ENCODE results near the gene ZNF521. TPM values are rescaled to one million over a fixed set of nuclear protein-coding genes. Genes with fewer than 3 reads are reported as not detected.

The ZNF521 gene
- total and polyA plus RNA-seq, 10 donors = 2.9 to 136 (median 71.8) TPM

DNA sequence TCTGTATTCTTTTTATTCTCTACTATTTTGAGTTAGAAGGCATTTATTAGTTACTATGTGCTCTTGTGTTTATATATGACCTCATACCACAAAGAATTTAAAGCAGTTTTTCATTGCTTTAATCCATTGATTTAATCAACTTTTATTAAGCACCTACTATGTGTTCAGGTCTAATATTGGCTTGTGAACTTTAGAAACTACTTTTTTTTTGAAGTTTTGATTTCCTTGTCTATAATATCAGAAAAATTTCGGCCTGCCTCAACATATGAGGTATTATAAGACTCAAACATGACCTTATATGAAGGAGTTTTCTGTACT, 117.7 kb downstream of the ZNF521 start:
- H3K4me1 ChIP-seq = peaks cover 0 to 46% (median 20%) of the 10 kb centered on the region in 6 donors
- no peak for DNase-seq
- H3K4me3 ChIP-seq = peak overlapping the region in 2 of 8 donors; percentile 3 to 30
- TF ChIP-seq, protein P1, sequence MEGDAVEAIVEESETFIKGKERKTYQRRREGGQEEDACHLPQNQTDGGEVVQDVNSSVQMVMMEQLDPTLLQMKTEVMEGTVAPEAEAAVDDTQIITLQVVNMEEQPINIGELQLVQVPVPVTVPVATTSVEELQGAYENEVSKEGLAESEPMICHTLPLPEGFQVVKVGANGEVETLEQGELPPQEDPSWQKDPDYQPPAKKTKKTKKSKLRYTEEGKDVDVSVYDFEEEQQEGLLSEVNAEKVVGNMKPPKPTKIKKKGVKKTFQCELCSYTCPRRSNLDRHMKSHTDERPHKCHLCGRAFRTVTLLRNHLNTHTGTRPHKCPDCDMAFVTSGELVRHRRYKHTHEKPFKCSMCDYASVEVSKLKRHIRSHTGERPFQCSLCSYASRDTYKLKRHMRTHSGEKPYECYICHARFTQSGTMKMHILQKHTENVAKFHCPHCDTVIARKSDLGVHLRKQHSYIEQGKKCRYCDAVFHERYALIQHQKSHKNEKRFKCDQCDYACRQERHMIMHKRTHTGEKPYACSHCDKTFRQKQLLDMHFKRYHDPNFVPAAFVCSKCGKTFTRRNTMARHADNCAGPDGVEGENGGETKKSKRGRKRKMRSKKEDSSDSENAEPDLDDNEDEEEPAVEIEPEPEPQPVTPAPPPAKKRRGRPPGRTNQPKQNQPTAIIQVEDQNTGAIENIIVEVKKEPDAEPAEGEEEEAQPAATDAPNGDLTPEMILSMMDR (IDR thresholded peaks at IDR 0.05 in 8 of 11, conservative IDR thresholded peaks at IDR 0.05 in 3 of 11) = no peak
- TF ChIP-seq POLR2A (IDR thresholded peaks at IDR 0.05) (no peak), POLR2AphosphoS5 (IDR thresholded peaks at IDR 0.05) (no peak)
- no peaks in the 10 kb centered on the region for H3K36me3 ChIP-seq
- peak overlapping the region in 7 of 8 donors; percentile 36 to 82 (median 62) for H3K27ac ChIP-seq
- no peaks in the 10 kb centered on the region for H3K27me3 ChIP-seq (replicated peaks in 1 of 7)
- WGBS, 5 donors = 61 to 85% (median 69%) methylated on average over 1 of the region's 1 CpG
- intact Hi-C loops (cut with DNase I; ENCODE audit: low total_unique reads) = no loop called here
- H3K9me3 ChIP-seq = no peaks in the 10 kb centered on the region

DNA sequence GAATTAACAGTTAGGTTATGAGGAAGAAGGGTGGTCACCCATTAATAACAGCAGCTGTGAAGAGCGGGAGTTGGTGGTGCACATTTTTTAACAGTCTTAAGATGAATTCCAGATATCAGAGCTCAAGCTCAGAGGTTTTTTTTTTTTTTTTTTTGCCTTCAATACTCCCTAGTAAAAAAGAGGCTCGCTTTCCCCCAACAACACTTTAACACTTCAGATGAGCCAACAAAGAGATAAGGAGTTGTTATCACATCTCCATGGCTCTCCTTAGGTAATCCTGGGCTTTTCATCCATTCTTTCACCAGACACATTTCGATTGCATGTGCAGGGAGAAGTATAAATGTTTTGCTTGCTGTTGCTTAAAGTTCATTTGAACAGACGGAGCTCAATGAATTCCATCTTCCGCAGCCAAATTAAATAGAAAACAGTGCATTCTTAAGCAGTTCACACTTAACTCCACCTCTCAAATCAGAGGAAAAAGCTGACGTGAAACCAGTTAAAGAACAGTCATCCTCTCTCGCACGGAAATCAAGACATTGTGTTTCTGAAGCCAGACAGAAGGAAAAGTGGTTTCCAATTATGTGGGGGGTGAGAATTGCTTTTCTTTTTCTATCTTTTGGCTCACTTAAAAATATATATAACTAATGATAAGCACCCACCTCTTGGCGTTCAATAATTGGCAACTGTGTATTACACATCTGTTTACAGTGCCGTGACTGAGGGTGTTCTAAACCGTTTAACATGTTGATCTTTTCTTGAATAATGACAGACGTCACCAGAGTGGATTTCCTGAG, 118.2 kb downstream of the ZNF521 start:
- WGBS, 5 donors = 30 to 46% (median 32%) methylated on average over 12 of the region's 12 CpGs
- Histone ChIP-seq H3K27me3 (replicated peaks in 1 of 7) (no peaks in the 10 kb centered on the region), H3K9me3 (no peaks in the 10 kb centered on the region), H3K36me3 (no peaks in the 10 kb centered on the region), H3K27ac (peak overlapping the region in 7 of 8 donors; percentile 36 to 82 (median 62)), H3K4me1 (peaks cover 0 to 43% (median 15%) of the 10 kb centered on the region in 6 donors), H3K4me3 (peak overlapping the region in 2 of 8 donors; percentile 3 to 30)
- intact Hi-C loops (cut with DNase I; ENCODE audit: low total_unique reads) = no loop called here
- DNase-seq = no peak
- TF ChIP-seq POLR2AphosphoS5 (IDR thresholded peaks at IDR 0.05) (no peak), POLR2A (IDR thresholded peaks at IDR 0.05) (no peak)
- TF ChIP-seq, protein P1 (IDR thresholded peaks at IDR 0.05 in 8 of 11, conservative IDR thresholded peaks at IDR 0.05 in 3 of 11) = no peak

DNA sequence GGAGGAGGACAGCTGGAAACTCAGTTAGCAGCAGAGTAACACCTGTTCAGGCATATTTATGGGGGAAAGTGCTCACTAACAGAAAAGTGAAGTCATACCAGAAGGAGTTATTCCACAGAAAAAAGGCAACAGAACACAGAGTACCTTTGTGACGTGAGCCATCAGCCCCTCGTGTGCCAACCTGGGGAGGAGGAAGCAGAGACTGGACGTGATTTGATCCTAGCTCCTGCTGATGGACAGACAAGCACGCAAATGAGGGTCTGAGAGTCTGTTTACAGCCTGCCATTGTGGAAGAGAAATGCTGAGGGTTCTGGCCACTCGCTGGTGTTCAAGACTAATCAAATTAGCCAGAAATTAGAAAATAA, 120.7 kb downstream of the ZNF521 start:
- Histone ChIP-seq H3K27ac (peak overlapping the region; percentile 39 to 82 (median 70)), H3K9me3 (no peaks in the 10 kb centered on the region), H3K36me3 (peaks cover 0 to 8% (median 2%) of the 10 kb centered on the region in 6 donors), H3K4me3 (no peak overlapping the region), H3K27me3 (replicated peaks in 1 of 7) (no peaks in the 10 kb centered on the region), H3K4me1 (peaks cover 0 to 41% (median 10%) of the 10 kb centered on the region in 6 donors)
- intact Hi-C loops (cut with DNase I; ENCODE audit: low total_unique reads) = no loop called here
- no peak for DNase-seq
- WGBS, 5 donors = 36 to 58% (median 47%) methylated on average over 5 of the region's 5 CpGs
- TF ChIP-seq POLR2A (IDR thresholded peaks at IDR 0.05) (no peak), POLR2AphosphoS5 (IDR thresholded peaks at IDR 0.05) (no peak)
- TF ChIP-seq, protein P1 (IDR thresholded peaks at IDR 0.05 in 8 of 11, conservative IDR thresholded peaks at IDR 0.05 in 3 of 11) = no peak

DNA sequence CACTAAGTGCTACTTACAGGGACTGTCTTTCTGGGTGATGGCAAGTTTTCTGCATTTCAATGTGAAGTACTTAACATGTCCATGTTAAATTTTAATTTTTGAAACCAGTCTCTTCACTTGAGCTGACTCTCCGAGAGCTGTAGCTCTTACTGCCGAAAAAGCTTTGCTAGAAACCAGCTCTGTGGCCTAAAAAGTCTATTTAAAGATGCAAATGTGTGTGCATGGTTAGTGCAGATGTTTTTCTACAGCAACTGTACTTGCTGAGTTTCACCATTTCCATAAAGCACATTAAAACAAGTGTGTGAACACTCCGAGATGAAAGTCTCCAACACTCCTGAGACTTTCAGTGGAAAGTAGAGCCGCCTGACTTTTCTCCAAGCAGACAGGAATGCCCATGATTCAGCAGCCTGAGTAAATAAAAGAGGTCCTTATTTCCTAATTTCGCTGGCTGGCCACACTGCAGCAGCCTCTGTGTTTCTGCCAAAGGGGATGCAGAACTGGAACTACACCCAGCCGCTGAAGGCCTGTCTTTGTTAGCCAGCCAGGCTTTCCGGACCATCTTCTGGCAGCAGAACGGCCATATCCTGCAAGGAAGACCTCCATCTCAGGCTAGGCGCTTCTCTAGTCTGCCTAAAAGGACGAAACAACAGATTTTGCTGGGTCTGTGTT, 121.2 kb downstream of the ZNF521 start:
- Histone ChIP-seq H3K27ac (peak overlapping the region; percentile 39 to 82 (median 72)), H3K4me1 (peaks cover 0 to 41% (median 10%) of the 10 kb centered on the region in 6 donors), H3K36me3 (peaks cover 0 to 12% (median 3%) of the 10 kb centered on the region in 6 donors), H3K27me3 (replicated peaks in 1 of 7) (no peaks in the 10 kb centered on the region), H3K4me3 (no peak overlapping the region), H3K9me3 (no peaks in the 10 kb centered on the region)
- intact Hi-C loops (cut with DNase I; ENCODE audit: low total_unique reads) = no loop called here
- DNase-seq = peak; percentile 78
- WGBS, 5 donors = 13 to 29% (median 18%) methylated on average over 10 of the region's 10 CpGs
- TF ChIP-seq, protein P1 (IDR thresholded peaks at IDR 0.05 in 8 of 11, conservative IDR thresholded peaks at IDR 0.05 in 3 of 11) = no peak
- TF ChIP-seq POLR2AphosphoS5 (IDR thresholded peaks at IDR 0.05) (peak in 2 of 3 donors; percentile 79 to 81), POLR2A (IDR thresholded peaks at IDR 0.05) (no peak)
